ENCODE data around the gene HTR3D. TPM values are rescaled to one million over a fixed set of nuclear protein-coding genes. Genes with fewer than 3 reads are reported as not detected.

HTR3D gene
- total and polyA plus RNA-seq, 9 of the 15 experiments (the other 6 are each of a cell fraction or from before 2014, with no cell fraction given) = not detected

- peak; percentile 81 for TF ChIP-seq MTA2 (IDR thresholded peaks at IDR 0.05; ENCODE audit: low read depth)
- 0 out of 2 replicates have a peak, but pooled peaks have one; percentile 41 for TF ChIP-seq ZNF316 (IDR thresholded peaks at IDR 0.05)
- TF ChIP-seq SMARCC2 (IDR thresholded peaks at IDR 0.05; ENCODE audit: low read depth) = peak; percentile 83
- TF ChIP-seq, protein P1, sequence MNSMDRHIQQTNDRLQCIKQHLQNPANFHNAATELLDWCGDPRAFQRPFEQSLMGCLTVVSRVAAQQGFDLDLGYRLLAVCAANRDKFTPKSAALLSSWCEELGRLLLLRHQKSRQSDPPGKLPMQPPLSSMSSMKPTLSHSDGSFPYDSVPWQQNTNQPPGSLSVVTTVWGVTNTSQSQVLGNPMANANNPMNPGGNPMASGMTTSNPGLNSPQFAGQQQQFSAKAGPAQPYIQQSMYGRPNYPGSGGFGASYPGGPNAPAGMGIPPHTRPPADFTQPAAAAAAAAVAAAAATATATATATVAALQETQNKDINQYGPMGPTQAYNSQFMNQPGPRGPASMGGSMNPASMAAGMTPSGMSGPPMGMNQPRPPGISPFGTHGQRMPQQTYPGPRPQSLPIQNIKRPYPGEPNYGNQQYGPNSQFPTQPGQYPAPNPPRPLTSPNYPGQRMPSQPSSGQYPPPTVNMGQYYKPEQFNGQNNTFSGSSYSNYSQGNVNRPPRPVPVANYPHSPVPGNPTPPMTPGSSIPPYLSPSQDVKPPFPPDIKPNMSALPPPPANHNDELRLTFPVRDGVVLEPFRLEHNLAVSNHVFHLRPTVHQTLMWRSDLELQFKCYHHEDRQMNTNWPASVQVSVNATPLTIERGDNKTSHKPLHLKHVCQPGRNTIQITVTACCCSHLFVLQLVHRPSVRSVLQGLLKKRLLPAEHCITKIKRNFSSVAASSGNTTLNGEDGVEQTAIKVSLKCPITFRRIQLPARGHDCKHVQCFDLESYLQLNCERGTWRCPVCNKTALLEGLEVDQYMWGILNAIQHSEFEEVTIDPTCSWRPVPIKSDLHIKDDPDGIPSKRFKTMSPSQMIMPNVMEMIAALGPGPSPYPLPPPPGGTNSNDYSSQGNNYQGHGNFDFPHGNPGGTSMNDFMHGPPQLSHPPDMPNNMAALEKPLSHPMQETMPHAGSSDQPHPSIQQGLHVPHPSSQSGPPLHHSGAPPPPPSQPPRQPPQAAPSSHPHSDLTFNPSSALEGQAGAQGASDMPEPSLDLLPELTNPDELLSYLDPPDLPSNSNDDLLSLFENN (IDR thresholded peaks at IDR 0.05; ENCODE audit: low read depth in 2 of 2, low read length in 2 of 2) = peak; percentile 62 to 82; a peak in 3 of 4 replicates
- 0 out of 2 replicates have a peak, but pooled peaks have one; percentile 30 for TF ChIP-seq ZNF175 (CRISPR knock-in tag; IDR thresholded peaks at IDR 0.05; ENCODE audit: low read depth)
- TF ChIP-seq HCFC1 (IDR thresholded peaks at IDR 0.05; ENCODE audit: low read depth, low read length) = peak; percentile 94
- TF ChIP-seq, protein P2, sequence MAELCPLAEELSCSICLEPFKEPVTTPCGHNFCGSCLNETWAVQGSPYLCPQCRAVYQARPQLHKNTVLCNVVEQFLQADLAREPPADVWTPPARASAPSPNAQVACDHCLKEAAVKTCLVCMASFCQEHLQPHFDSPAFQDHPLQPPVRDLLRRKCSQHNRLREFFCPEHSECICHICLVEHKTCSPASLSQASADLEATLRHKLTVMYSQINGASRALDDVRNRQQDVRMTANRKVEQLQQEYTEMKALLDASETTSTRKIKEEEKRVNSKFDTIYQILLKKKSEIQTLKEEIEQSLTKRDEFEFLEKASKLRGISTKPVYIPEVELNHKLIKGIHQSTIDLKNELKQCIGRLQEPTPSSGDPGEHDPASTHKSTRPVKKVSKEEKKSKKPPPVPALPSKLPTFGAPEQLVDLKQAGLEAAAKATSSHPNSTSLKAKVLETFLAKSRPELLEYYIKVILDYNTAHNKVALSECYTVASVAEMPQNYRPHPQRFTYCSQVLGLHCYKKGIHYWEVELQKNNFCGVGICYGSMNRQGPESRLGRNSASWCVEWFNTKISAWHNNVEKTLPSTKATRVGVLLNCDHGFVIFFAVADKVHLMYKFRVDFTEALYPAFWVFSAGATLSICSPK (IDR thresholded peaks at IDR 0.05; ENCODE audit: borderline replicate concordance) = no peak
- no peak; the same call in 1 of the 2 replicates for TF ChIP-seq GATAD2A (IDR thresholded peaks at IDR 0.05)
- no peak for TF ChIP-seq CBX5 (IDR thresholded peaks at IDR 0.05; ENCODE audit: borderline replicate concordance, low read depth)
- TF ChIP-seq, protein P3, sequence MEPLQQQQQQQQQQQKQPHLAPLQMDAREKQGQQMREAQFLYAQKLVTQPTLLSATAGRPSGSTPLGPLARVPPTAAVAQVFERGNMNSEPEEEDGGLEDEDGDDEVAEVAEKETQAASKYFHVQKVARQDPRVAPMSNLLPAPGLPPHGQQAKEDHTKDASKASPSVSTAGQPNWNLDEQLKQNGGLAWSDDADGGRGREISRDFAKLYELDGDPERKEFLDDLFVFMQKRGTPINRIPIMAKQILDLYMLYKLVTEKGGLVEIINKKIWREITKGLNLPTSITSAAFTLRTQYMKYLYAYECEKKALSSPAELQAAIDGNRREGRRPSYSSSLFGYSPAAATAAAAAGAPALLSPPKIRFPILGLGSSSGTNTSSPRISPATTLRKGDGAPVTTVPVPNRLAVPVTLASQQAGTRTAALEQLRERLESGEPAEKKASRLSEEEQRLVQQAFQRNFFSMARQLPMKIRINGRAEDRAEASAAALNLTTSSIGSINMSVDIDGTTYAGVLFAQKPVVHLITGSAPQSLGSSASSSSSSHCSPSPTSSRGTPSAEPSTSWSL (CRISPR knock-in tag; IDR thresholded peaks at IDR 0.05; ENCODE audit: borderline replicate concordance) = no peak
- TF ChIP-seq, protein P4, sequence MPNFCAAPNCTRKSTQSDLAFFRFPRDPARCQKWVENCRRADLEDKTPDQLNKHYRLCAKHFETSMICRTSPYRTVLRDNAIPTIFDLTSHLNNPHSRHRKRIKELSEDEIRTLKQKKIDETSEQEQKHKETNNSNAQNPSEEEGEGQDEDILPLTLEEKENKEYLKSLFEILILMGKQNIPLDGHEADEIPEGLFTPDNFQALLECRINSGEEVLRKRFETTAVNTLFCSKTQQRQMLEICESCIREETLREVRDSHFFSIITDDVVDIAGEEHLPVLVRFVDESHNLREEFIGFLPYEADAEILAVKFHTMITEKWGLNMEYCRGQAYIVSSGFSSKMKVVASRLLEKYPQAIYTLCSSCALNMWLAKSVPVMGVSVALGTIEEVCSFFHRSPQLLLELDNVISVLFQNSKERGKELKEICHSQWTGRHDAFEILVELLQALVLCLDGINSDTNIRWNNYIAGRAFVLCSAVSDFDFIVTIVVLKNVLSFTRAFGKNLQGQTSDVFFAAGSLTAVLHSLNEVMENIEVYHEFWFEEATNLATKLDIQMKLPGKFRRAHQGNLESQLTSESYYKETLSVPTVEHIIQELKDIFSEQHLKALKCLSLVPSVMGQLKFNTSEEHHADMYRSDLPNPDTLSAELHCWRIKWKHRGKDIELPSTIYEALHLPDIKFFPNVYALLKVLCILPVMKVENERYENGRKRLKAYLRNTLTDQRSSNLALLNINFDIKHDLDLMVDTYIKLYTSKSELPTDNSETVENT (CRISPR knock-in tag; IDR thresholded peaks at IDR 0.05) = peak; percentile 62; the same call in 1 of the 2 replicates
- TF ChIP-seq, protein P5, sequence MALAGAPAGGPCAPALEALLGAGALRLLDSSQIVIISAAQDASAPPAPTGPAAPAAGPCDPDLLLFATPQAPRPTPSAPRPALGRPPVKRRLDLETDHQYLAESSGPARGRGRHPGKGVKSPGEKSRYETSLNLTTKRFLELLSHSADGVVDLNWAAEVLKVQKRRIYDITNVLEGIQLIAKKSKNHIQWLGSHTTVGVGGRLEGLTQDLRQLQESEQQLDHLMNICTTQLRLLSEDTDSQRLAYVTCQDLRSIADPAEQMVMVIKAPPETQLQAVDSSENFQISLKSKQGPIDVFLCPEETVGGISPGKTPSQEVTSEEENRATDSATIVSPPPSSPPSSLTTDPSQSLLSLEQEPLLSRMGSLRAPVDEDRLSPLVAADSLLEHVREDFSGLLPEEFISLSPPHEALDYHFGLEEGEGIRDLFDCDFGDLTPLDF (CRISPR knock-in tag; IDR thresholded peaks at IDR 0.05) = peak; percentile 80
- no peak for TF ChIP-seq POU5F1 (IDR thresholded peaks at IDR 0.05; ENCODE audit: borderline replicate concordance, low read depth, low read length, partially characterized antibody)
- TF ChIP-seq, protein P6, sequence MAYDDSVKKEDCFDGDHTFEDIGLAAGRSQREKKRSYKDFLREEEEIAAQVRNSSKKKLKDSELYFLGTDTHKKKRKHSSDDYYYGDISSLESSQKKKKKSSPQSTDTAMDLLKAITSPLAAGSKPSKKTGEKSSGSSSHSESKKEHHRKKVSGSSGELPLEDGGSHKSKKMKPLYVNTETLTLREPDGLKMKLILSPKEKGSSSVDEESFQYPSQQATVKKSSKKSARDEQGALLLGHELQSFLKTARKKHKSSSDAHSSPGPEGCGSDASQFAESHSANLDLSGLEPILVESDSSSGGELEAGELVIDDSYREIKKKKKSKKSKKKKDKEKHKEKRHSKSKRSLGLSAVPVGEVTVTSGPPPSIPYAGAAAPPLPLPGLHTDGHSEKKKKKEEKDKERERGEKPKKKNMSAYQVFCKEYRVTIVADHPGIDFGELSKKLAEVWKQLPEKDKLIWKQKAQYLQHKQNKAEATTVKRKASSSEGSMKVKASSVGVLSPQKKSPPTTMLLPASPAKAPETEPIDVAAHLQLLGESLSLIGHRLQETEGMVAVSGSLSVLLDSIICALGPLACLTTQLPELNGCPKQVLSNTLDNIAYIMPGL (CRISPR knock-in tag; IDR thresholded peaks at IDR 0.05) = no peak
Observed at GRCh38 chr3:184017672-184018423, 13.7 kb upstream of the HTR3D start, which contains the start of gene ABCC5 (continued).
